ENCODE results near the gene TTC7B. TPM values are rescaled to one million over a fixed set of nuclear protein-coding genes. Genes with fewer than 3 reads are reported as not detected.

Gene TTC7B
- total and polyA plus RNA-seq, 9 of the 15 experiments (the other 6 are each of a cell fraction or from before 2014, with no cell fraction given): 2.2 to 77.2 (median 36.7) TPM

DNA sequence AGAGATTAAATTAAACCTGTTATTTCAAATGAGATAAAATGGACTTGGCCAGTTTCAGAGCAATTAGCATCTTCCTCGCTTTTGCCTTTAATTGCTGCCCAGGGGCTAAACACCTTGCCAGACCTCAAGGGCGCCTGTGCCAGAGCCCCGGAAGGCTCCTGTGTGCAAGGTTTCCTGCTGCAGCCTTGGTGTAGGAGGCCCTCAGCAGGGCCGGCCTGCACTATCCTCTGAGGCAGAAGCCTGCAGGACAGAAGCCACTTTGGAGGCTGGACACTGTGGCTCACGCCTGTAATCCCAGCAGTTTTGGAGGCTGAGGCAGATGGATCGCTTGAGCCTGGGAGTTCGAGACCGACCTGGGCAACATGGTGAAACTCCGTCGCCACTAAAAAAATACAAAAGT, 269.0 kb downstream of the TTC7B start:
- no TSS peak for BruUV-seq (replicated peaks)
- Histone ChIP-seq H4K20me1 (replicated peaks; ENCODE audit: control insufficient read depth, insufficient read depth, low read length) (no peaks in the 10 kb centered on the region), H3K4me1 (replicated peaks in 1 of 2; ENCODE audit: control insufficient read depth in 2 of 2, insufficient read depth in 2 of 2, low read length in 2 of 2) (peaks cover 3 to 9% of the 10 kb centered on the region in 2 experiments; a peak in 3 of 5 replicates), H3K9me1 (ENCODE audit: control insufficient read depth, insufficient read depth, low read length) (no peaks in the 10 kb centered on the region), H3K27me3 (ENCODE audit: control insufficient read depth in 2 of 2, insufficient read depth in 2 of 2, low read length in 2 of 2) (no peaks in the 10 kb centered on the region), H2AFZ (ENCODE audit: low read depth, low read length) (no peak overlapping the region), H3K27ac (ENCODE audit: extremely low read depth, low read depth, low read length) (no peak overlapping the region), H3K9me3 (replicated peaks; ENCODE audit: control insufficient read depth, insufficient read depth, low read depth, low read length) (no peaks in the 10 kb centered on the region), H3K79me2 (ENCODE audit: control insufficient read depth, insufficient read depth, low read length) (no peaks in the 10 kb centered on the region), H3K36me3 (ENCODE audit: control insufficient read depth, insufficient read depth, low read length) (no peaks in the 10 kb centered on the region), H3K9ac (ENCODE audit: insufficient read depth in 1 of 2, low read depth in 2 of 2, low read length in 2 of 2) (no peak overlapping the region), H3K4me3 (no peak overlapping the region), H3K4me2 (ENCODE audit: insufficient read depth, low read length) (no peak overlapping the region)
- POLR2A ChIA-PET: interaction anchor here (0.9 to 1.2 kb wide), 3 partner anchors 16 to 143 kb away, joined by 3 read pairs; no protein-coding TSS in a partner anchor
- TF ChIP-seq MAFF (IDR thresholded peaks at IDR 0.05; ENCODE audit: low read length) (no peak), FOXJ2 (tag; IDR thresholded peaks at IDR 0.05) (no peak), TAF7 (tag; IDR thresholded peaks at IDR 0.05) (no peak)
- TF ChIP-seq, protein P1, sequence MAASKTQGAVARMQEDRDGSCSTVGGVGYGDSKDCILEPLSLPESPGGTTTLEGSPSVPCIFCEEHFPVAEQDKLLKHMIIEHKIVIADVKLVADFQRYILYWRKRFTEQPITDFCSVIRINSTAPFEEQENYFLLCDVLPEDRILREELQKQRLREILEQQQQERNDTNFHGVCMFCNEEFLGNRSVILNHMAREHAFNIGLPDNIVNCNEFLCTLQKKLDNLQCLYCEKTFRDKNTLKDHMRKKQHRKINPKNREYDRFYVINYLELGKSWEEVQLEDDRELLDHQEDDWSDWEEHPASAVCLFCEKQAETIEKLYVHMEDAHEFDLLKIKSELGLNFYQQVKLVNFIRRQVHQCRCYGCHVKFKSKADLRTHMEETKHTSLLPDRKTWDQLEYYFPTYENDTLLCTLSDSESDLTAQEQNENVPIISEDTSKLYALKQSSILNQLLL (CRISPR knock-in tag; IDR thresholded peaks at IDR 0.05; ENCODE audit: borderline replicate concordance): no peak
- ATAC-seq (no peak), FAIRE-seq (no peak), DNase-seq (ENCODE audit: extremely low read depth in 1 of 4, low spot score in 3 of 4) (no peak)
- in situ Hi-C loops (cut with MboI): no loop called here
- CTCF ChIA-PET (ENCODE audit: low intra/inter-chr PET ratio): no interaction called here
- intact Hi-C loops (cut with micrococcal nuclease): no loop called here
- 93% methylated on average over 8 of the region's 10 CpGs for WGBS (ENCODE audit: insufficient coverage, low coverage, missing lambda C conversion rate)

DNA sequence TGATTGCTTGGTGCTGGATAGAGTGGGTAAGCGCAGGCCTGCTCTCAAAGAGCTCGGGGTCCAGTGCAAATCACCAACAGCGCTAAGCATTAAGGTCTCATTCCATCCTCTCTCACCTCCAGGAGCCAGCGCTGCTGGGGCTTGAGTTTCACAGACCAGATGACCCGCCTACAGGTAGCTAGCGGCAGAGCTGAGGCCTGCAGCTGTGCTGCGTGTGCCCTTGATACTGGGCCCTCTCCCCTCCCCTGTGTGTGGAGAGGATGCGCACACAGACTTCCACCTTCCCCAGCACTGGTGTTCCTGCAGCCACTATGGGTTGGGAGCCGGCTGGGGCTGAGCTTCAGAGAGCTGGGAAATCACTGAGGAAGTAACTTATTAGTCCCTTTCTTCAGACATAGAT, 269.5 kb downstream of the TTC7B start:
- no peaks in the 10 kb centered on the region for H3K9me3 ChIP-seq (replicated peaks; ENCODE audit: control insufficient read depth, insufficient read depth, low read depth, low read length)
- no peak overlapping the region for H3K4me3 ChIP-seq
- H3K27me3 ChIP-seq (ENCODE audit: control insufficient read depth in 2 of 2, insufficient read depth in 2 of 2, low read length in 2 of 2): no peaks in the 10 kb centered on the region
- H3K27ac ChIP-seq (ENCODE audit: extremely low read depth, low read depth, low read length): no peak overlapping the region
- DNase-seq (ENCODE audit: extremely low read depth in 1 of 4, low spot score in 3 of 4) (no peak), ATAC-seq (no peak), FAIRE-seq (no peak)
- in situ Hi-C loops (cut with MboI): no loop called here
- 77% methylated on average over 7 of the region's 9 CpGs for WGBS (ENCODE audit: insufficient coverage, low coverage, missing lambda C conversion rate)
- H2AFZ ChIP-seq (ENCODE audit: low read depth, low read length): no peak overlapping the region
- BruUV-seq (replicated peaks): no TSS peak
- no peak overlapping the region for H3K4me2 ChIP-seq (ENCODE audit: insufficient read depth, low read length)
- no peaks in the 10 kb centered on the region for H3K79me2 ChIP-seq (ENCODE audit: control insufficient read depth, insufficient read depth, low read length)
- H3K36me3 ChIP-seq (ENCODE audit: control insufficient read depth, insufficient read depth, low read length): no peaks in the 10 kb centered on the region
- no peak overlapping the region for H3K9ac ChIP-seq (ENCODE audit: insufficient read depth in 1 of 2, low read depth in 2 of 2, low read length in 2 of 2)
- CTCF ChIA-PET (ENCODE audit: low intra/inter-chr PET ratio): no interaction called here
- POLR2A ChIA-PET: interaction anchor here (0.9 to 1.2 kb wide), 2 partner anchors 17 to 143 kb away, joined by 3 read pairs; no protein-coding TSS in a partner anchor
- H3K9me1 ChIP-seq (ENCODE audit: control insufficient read depth, insufficient read depth, low read length): no peaks in the 10 kb centered on the region
- intact Hi-C loops (cut with micrococcal nuclease): no loop called here
- no peaks in the 10 kb centered on the region for H4K20me1 ChIP-seq (replicated peaks; ENCODE audit: control insufficient read depth, insufficient read depth, low read length)
- H3K4me1 ChIP-seq (replicated peaks in 1 of 2; ENCODE audit: control insufficient read depth in 2 of 2, insufficient read depth in 2 of 2, low read length in 2 of 2): peaks cover 3 to 5% of the 10 kb centered on the region in 2 experiments; a peak in 3 of 5 replicates
- no peak for TF ChIP-seq SMAD3 (CRISPR knock-in tag; conservative IDR thresholded peaks at IDR 0.05)
- TF ChIP-seq, protein P2, sequence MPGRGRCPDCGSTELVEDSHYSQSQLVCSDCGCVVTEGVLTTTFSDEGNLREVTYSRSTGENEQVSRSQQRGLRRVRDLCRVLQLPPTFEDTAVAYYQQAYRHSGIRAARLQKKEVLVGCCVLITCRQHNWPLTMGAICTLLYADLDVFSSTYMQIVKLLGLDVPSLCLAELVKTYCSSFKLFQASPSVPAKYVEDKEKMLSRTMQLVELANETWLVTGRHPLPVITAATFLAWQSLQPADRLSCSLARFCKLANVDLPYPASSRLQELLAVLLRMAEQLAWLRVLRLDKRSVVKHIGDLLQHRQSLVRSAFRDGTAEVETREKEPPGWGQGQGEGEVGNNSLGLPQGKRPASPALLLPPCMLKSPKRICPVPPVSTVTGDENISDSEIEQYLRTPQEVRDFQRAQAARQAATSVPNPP (IDR thresholded peaks at IDR 0.05; ENCODE audit: borderline replicate concordance, insufficient read depth, insufficient read length): no peak
- TF ChIP-seq, protein P3, sequence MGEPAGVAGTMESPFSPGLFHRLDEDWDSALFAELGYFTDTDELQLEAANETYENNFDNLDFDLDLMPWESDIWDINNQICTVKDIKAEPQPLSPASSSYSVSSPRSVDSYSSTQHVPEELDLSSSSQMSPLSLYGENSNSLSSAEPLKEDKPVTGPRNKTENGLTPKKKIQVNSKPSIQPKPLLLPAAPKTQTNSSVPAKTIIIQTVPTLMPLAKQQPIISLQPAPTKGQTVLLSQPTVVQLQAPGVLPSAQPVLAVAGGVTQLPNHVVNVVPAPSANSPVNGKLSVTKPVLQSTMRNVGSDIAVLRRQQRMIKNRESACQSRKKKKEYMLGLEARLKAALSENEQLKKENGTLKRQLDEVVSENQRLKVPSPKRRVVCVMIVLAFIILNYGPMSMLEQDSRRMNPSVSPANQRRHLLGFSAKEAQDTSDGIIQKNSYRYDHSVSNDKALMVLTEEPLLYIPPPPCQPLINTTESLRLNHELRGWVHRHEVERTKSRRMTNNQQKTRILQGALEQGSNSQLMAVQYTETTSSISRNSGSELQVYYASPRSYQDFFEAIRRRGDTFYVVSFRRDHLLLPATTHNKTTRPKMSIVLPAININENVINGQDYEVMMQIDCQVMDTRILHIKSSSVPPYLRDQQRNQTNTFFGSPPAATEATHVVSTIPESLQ (CRISPR knock-in tag; IDR thresholded peaks at IDR 0.05): no peak
- TF ChIP-seq SIX5 (IDR thresholded peaks at IDR 0.05; ENCODE audit: borderline replicate concordance in 1 of 2, insufficient read depth in 1 of 2, low read depth in 1 of 2, low read length in 2 of 2): no peak
- TF ChIP-seq, protein P4, sequence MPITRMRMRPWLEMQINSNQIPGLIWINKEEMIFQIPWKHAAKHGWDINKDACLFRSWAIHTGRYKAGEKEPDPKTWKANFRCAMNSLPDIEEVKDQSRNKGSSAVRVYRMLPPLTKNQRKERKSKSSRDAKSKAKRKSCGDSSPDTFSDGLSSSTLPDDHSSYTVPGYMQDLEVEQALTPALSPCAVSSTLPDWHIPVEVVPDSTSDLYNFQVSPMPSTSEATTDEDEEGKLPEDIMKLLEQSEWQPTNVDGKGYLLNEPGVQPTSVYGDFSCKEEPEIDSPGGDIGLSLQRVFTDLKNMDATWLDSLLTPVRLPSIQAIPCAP (CRISPR knock-in tag; IDR thresholded peaks at IDR 0.05; ENCODE audit: borderline replicate concordance): no peak
- TF ChIP-seq CREB1 (IDR thresholded peaks at IDR 0.05): no peak
- TF ChIP-seq CREB1 (CRISPR knock-in tag; IDR thresholded peaks at IDR 0.05): no peak

Measured in K562 (cell line).